HG02870 (cell line): Measurements from ENCODE around the gene CASP8AP2.
"Not testable (repeated sequence)": the region's sequence is repeated elsewhere in the genome, so short reads cannot be mapped to it uniquely, and the experiment has no call there.

Experiments
- ATAC-seq: cut with Tn5 transposase; IDR thresholded peaks from one replicate; pipeline ENCODE4 v1.9.1; 2021; ENCODE audit warnings: mild to moderate bottlenecking, moderate library complexity; ENCODE audit not compliant: unreplicated experiment

The CASP8AP2 gene

DNA sequence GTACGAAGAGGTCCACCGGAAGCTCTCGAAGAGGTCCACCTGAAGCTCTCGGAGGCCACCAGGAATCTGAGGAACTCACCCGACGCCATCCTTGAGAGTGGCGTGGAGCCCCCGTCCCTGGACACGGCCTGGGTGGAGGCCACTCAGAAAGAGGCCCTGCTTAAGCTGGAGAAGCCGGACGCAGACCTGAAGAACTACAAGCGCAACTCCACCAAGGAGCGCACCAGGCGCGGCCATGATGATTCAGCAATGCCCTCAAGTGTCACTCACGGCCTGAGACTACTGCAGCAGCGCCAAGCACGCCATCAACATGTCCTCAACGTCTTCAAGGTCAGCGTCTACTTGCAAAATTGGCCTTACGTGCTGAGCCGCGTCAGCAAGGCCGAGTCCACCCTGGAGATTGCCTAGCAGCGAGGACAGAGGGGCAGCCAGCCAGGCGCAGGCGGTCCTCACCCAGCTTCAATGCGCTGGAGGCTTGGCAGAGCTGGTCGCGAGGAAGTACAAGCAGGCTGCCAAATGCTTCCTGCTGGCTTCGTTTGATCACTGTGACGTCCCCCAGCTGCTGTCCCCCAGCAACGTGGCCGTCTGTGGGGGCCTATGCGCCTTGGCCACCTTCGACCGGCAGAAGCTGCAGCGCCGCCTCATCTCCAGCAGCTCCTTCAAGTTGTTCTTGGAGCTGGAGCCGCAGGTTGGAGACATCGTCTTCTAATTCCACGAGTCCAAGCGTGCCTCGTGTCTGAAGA is 56.9 kb downstream of the CASP8AP2 start:
- ATAC-seq: no peak

GRCh38 chr6:89887452-89888137 is 57.9 kb downstream of the CASP8AP2 start:
- ATAC-seq: no peak

- ATAC-seq: no peak
Measured at GRCh38 chr6:89888138-89888514, 58.4 kb downstream of the CASP8AP2 start.

- no peak for ATAC-seq
Measured at GRCh38 chr6:89888871-89889270, 59.2 kb downstream of the CASP8AP2 start.

- ATAC-seq: not testable (repeated sequence)
Measured at GRCh38 chr6:89890845-89891528, 61.3 kb downstream of the CASP8AP2 start.

DNA sequence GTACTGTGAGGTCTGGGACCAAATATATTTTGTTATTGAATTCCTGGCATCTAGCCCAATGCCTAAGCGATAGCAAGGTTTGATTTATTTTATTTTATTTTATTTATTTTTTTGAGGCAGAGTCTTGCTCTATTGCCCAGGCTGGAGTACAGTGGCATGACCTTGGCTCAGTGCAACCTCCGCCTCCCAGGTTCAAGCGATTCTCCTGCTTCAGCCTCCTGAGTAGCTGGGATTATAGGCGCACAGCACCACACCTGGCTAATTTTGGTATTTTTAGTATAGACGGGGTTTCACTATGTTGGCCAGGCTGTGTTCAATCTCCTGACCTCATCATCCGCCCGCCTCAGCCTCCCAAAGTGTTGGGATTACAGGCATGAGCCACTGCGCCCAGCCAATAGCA is 62.9 kb downstream of the CASP8AP2 start:
- ATAC-seq: not testable (repeated sequence)

GRCh38 chr6:89894169-89894568 is 64.5 kb downstream of the CASP8AP2 start, which contains the start of gene GJA10:
TSS of gene GJA10 (plus strand) at chr6:89894469. CDS start at chr6:89894469, 0 bp downstream.
- ATAC-seq: no peak

- no peak for ATAC-seq
Measured at GRCh38 chr6:89895276-89895874, 65.7 kb downstream of the CASP8AP2 start.

DNA sequence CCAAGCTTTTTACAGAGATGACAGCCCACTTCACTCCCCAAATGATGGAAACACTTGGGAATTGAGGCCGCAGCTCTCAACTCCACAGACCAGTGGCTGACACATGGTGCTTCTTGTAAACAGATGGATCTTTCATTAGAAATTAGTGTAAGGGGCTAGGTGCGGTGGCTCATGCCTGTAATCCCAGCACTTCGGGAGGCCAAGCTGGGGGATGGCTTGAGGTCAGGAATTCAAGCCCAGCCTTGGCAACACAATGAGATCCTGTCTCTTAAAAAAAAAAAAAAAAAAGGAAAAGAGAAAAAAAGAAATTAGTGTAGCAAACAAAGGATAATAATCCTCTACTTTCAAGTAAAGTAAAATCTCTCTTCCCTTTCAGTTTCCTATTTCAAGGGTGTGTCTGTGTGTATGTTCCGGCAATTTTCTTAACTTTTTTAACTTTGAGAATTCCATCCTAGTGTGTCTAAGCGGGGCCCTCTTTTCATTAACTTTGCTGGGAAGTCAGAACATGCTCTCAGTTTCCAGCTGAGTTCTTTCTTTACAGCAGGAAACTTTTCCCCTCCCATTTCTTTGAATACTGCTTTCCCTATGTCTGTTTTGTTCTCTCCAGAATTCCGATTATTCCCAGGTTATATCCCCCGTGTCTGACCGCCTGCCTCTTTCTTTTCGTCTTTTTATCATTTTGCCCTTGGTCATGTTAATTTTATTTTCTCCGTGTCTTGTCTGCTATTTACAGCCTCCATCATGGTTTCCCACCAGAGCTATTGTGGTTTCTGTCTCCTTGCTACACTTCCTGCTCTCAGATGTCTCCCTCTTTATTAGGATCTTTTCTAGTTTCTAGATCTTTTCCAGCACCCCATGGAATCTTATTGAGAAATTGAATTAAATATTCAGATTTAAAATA is 80.6 kb downstream of the CASP8AP2 start:
- ATAC-seq: not testable (repeated sequence)

- ATAC-seq: no peak
Measured at GRCh38 chr6:89910902-89911240, 81.2 kb downstream of the CASP8AP2 start.

DNA sequence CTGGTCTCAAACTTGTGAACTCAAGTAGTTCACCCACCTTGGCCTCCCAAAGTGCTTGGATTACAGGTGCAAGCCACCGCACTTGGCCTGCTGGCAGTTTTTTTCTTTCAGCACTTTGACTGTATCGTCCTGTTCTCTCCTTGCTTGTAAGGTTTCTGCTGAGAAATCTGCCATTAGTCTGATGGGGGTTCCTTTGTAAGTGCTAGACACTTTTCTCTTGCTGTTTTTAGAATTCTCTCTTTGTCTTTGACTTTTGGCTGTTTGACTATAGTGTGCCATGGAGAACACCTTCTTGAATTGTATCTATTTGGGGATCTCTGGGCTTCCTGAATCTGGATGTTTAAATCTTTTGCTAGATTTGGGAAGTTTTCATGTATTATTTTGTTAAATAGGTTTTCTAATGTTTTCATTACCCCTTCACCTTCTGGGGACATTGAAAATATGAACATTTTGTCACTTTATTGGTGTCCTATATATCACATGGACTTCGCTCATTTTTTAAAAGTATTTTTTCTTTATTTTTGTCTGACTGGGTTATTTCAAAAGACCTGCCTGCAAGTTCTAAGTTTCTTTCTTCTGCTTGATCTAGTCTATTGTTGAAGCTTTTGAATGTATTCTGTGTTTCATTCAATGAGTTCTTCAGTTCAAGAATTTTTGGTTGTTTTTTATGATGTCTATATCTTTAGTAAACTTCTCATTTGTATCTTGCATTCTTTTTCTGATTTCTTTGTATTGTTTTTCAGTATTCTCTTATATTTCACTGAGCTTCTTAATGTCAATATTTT is 86.6 kb downstream of the CASP8AP2 start:
- no peak for ATAC-seq

DNA sequence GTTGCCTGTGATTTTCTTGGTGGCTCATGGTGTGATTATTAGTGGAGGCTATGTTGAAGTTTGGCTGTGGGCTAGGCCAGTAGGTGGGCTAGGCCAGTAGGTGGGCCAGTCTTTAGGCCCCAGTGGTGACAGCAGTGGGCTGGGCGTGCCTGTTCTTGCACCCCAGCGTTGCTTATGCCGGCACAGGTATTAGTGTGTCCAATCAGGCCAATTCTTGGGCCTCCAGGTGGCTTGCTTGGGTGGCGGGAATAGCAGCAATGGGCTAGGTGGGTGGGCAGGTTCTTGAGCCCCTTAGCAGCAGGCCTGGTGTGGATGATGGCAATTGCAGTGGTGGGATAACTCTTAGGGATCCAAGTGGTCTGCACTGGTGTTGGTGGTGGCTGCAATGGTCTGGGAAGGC is 87.5 kb downstream of the CASP8AP2 start:
- no peak for ATAC-seq

- no peak for ATAC-seq
Measured at GRCh38 chr6:89917801-89918366, 88.2 kb downstream of the CASP8AP2 start.
